GM12864 (cell line): ENCODE data around the gene GALNT12.

Experiments used
- DNase-seq: peaks from one replicate; pipeline ENCODE4 v3.0.0-alpha.2; 2011; ENCODE audit warnings: low read depth
- H3K4me3 ChIP-seq: 2 replicates; pipeline ENCODE4 v1.5.1; 2011; ENCODE audit warnings: mild to moderate bottlenecking, low read depth, low read length, control low read depth
- TF ChIP-seq, protein P1 (sequence below): IDR thresholded peaks from 2 replicates; pipeline ENCODE4 v1.5.1; 2011; ENCODE audit warnings: low read depth, mild to moderate bottlenecking, moderate library complexity, low read length, control low read depth, inconsistent platforms; ENCODE audit errors: missing control alignments

Gene GALNT12

DNA sequence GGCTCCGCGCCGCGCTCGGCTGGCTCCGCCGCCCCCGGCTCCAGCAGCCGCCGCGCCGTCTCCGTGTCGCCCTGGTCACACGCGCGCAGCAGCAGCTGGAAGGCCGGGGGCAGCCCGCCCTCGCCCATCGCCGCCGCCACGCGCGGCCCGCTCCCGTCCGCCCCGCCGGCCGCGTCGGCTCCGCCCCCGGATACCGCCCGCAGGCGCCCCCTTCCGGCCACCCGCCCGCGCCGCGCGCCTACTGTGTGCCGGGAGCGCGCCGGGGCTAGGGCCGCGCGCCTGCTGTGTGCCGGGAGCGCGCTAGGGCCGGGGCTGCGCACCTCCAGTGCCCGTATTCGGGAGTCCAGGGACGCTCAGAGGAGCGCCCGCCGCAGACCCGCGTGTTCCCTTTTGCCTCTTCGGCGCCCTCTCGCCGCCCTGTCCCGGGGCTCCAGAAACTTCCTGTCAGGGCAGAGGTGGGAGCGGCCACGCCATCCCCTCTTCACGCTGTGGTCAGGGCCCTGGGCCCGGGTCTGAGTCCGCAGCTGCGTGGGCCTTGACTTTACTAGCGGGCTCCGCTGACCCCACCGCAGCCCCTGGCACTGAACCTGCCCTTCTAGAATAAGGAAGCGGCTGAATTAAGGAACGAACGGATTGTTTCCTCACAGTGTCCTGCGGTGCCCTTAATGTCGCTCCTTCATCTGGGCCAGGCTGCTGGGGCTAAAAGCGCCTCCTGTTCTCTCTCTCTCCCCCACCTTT lies 10.9 kb upstream of the GALNT12 start, which contains the start of gene ANKS6:
Gene ANKS6 (minus strand): TSS at position 192 of the 738 bp plus-strand sequence. CDS start 64 bp downstream, at position 128.
- H3K4me3 ChIP-seq, result peak within 1 kb of the TSS; percentile 59
- TF ChIP-seq, protein P1, sequence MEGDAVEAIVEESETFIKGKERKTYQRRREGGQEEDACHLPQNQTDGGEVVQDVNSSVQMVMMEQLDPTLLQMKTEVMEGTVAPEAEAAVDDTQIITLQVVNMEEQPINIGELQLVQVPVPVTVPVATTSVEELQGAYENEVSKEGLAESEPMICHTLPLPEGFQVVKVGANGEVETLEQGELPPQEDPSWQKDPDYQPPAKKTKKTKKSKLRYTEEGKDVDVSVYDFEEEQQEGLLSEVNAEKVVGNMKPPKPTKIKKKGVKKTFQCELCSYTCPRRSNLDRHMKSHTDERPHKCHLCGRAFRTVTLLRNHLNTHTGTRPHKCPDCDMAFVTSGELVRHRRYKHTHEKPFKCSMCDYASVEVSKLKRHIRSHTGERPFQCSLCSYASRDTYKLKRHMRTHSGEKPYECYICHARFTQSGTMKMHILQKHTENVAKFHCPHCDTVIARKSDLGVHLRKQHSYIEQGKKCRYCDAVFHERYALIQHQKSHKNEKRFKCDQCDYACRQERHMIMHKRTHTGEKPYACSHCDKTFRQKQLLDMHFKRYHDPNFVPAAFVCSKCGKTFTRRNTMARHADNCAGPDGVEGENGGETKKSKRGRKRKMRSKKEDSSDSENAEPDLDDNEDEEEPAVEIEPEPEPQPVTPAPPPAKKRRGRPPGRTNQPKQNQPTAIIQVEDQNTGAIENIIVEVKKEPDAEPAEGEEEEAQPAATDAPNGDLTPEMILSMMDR, result peak; percentile 51
- DNase-seq, result no peak

DNA sequence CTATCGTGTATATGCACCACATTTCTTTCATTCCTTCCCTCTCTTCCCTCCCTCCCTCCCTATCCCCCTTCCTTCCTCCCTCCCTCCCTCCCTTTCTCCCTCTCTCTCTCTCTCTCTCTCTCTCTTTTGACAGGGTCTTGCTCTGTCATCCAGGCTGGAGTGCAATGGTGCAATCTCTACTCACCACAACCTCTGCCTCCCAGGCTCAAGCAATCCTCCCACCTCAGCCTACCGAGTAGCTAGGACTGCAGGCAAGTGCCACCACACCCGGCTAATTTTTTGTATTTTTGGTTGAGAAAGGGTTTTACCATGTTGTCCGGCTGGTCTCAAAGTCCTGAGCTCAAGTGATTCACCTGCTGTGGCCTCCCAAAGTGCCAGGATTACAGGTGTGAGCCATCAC lies 10.0 kb upstream of the GALNT12 start:
- H3K4me3 ChIP-seq, result no peak overlapping the region
- TF ChIP-seq, protein P1, result no peak
- no peak for DNase-seq

DNA sequence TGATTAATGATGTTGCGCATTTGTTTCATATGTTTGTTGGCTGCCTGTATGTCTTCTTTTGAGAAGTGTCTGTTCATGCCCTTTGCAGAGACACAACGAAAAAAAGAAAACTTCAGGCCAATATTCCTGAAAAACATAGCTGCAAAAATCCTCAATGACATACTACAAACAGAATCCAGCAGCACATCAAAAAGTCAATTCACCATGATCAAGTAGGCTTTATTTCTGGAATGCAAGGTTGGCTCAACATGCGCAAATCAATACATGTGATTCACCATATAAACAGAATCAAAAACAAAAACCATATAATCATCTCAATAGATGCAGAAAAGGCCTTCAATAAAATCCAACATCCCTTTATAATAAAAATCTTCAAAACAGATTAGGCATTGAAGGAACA lies 9.2 kb upstream of the GALNT12 start:
- no peak for DNase-seq
- no peak overlapping the region for H3K4me3 ChIP-seq
- TF ChIP-seq, protein P1, result no peak

- no peak for DNase-seq
- H3K4me3 ChIP-seq, result no peak overlapping the region
- TF ChIP-seq, protein P1, result no peak
Measured at GRCh38 chr9:98801561-98801960, 5.9 kb upstream of the GALNT12 start.

GRCh38 chr9:98801969-98802371 lies 5.5 kb upstream of the GALNT12 start:
- no peak overlapping the region for H3K4me3 ChIP-seq
- DNase-seq, result no peak
- TF ChIP-seq, protein P1, result no peak

GRCh38 chr9:98804083-98804482 lies 3.4 kb upstream of the GALNT12 start:
- no peak for DNase-seq
- H3K4me3 ChIP-seq, result no peak overlapping the region
- TF ChIP-seq, protein P1, result no peak
